Hepatocyte (in vitro differentiated cells): ENCODE measurements around the gene SOX13. TPM values are rescaled to one million over a fixed set of nuclear protein-coding genes. Genes with fewer than 3 reads are reported as not detected.

ENCODE experiments used
- DNase-seq: peaks from one replicate; pipeline ENCODE4 v3.0.0-alpha.2; 2016; ENCODE audit warnings: low spot score
- H2AFZ ChIP-seq: fragments of 200-600 bp; sonication (generic); 2 replicates; pipeline ENCODE4 v1.6.0; 2016; ENCODE audit warnings: antibody characterized with exemption, mild to moderate bottlenecking
- H3K27ac ChIP-seq: fragments of 200-600 bp; sonication (generic); 2 replicates; pipeline ENCODE4 v1.5.1; 2016; ENCODE audit warnings: mild to moderate bottlenecking
- H3K27me3 ChIP-seq: fragments of 200-600 bp; sonication (generic); 2 replicates; pipeline ENCODE4 v1.6.1; 2016
- H3K36me3 ChIP-seq: fragments of 200-600 bp; sonication (generic); replicated peaks from 2 replicates; pipeline ENCODE4 v1.5.1; 2016; ENCODE audit warnings: low read depth; ENCODE audit not compliant: insufficient read depth
- H3K4me1 ChIP-seq: fragments of 200-600 bp; sonication (generic); 2 replicates; pipeline ENCODE4 v1.5.1; 2016; ENCODE audit warnings: mild to moderate bottlenecking, moderate library complexity; ENCODE audit not compliant: insufficient read depth
- H3K4me2 ChIP-seq: fragments of 200-600 bp; sonication (generic); 2 replicates; pipeline ENCODE4 v1.6.0; 2016
- H3K4me3 ChIP-seq: fragments of 200-600 bp; sonication (generic); 2 replicates; pipeline ENCODE4 v1.5.1; 2016; ENCODE audit warnings: mild to moderate bottlenecking
- H3K79me2 ChIP-seq: fragments of 200-600 bp; sonication (generic); 2 replicates; pipeline ENCODE4 v1.6.0; 2017; ENCODE audit warnings: mild to moderate bottlenecking
- H3K9me2 ChIP-seq: fragments of 200-600 bp; sonication (generic); replicated peaks from 2 replicates; pipeline ENCODE4 v1.6.0; 2017; ENCODE audit warnings: mild to moderate bottlenecking; ENCODE audit not compliant: insufficient read depth
- H3K9me3 ChIP-seq: fragments of 200-600 bp; sonication (generic); 2 replicates; pipeline ENCODE4 v1.5.1; 2016; ENCODE audit warnings: low read depth, mild to moderate bottlenecking
- H4K20me1 ChIP-seq: fragments of 200-600 bp; sonication (generic); 2 replicates; pipeline ENCODE4 v1.6.0; 2016; ENCODE audit warnings: mild to moderate bottlenecking; ENCODE audit not compliant: insufficient read depth, poor library complexity, severe bottlenecking
- CTCF ChIP-seq: fragments of 200-600 bp; sonication (generic); IDR thresholded peaks from 2 replicates; pipeline ENCODE4 v1.5.1; 2016; ENCODE audit warnings: antibody characterized with exemption, mild to moderate bottlenecking; ENCODE audit not compliant: poor library complexity
- EZH2 ChIP-seq: fragments of 200-600 bp; sonication (generic); IDR thresholded peaks from 2 replicates; pipeline ENCODE4 v1.6.1; 2016; ENCODE audit warnings: antibody characterized with exemption, mild to moderate bottlenecking, borderline replicate concordance
- EZH2phosphoT487 ChIP-seq: fragments of 200-600 bp; sonication (generic); IDR thresholded peaks from one replicate; pipeline ENCODE4 v1.6.1; 2018; ENCODE audit warnings: antibody characterized with exemption, mild to moderate bottlenecking, low read depth, moderate library complexity; ENCODE audit not compliant: unreplicated experiment, severe bottlenecking
- WGBS: methylation state at CpG from one replicate; pipeline ENCODE4 v1.1.6; 2016; ENCODE audit warnings: low lambda C conversion rate; ENCODE audit errors: missing lambda C conversion rate; 5-methylcytosine and 5-hydroxymethylcytosine counted together
- polyA plus RNA-seq: library from polyadenylated mRNA; unstranded; fragments of >200 nt; fragmentation: Nextera tagmentation; extraction: Ambion mirVana; gene quantifications from 2 replicates; pipeline ENCODE4 v1.2.1, GENCODE V29; 2016
- total RNA-seq: library from RNA; depleted of rRNA; stranded (reverse); fragments of >200 nt; gene quantifications from 2 replicates; pipeline ENCODE4 v1.2.3, GENCODE V29; 2014

The SOX13 gene
- total and polyA plus RNA-seq, 2 experiments from 2014 or later, result 11.9 to 22.3 TPM

GRCh38 chr1:204103431-204103741 is 30.5 kb downstream of the SOX13 start:
- Histone ChIP-seq H3K4me2 (no peak overlapping the region), H3K4me1 (peaks cover 37% of the 10 kb centered on the region)

GRCh38 chr1:204104331-204105130 is 31.6 kb downstream of the SOX13 start:
- Histone ChIP-seq H3K27ac (peak overlapping the region; percentile 33), H3K4me2 (no peak overlapping the region), H3K36me3 (no peaks in the 10 kb centered on the region), H4K20me1 (peaks cover 10% of the 10 kb centered on the region), H3K9me2 (no peaks in the 10 kb centered on the region), H3K4me1 (peaks cover 45% of the 10 kb centered on the region), H3K79me2 (peaks cover 91% of the 10 kb centered on the region), H3K4me3 (no peak overlapping the region), H3K9me3 (no peaks in the 10 kb centered on the region), H2AFZ (no peak overlapping the region), H3K27me3 (no peaks in the 10 kb centered on the region)
- no peak for TF ChIP-seq EZH2
- TF ChIP-seq EZH2phosphoT487, result no peak
- TF ChIP-seq CTCF, result no peak
- no peak for DNase-seq
- 70% methylated on average over 14 of the region's 14 CpGs for WGBS

More at GRCh38 chr1:204103431-204103741, 30.5 kb downstream of the SOX13 start:
- Histone ChIP-seq H3K79me2 (peaks cover 92% of the 10 kb centered on the region), H3K9me3 (no peaks in the 10 kb centered on the region), H3K27me3 (no peaks in the 10 kb centered on the region), H3K4me3 (no peak overlapping the region), H4K20me1 (peaks cover 5% of the 10 kb centered on the region), H3K36me3 (no peaks in the 10 kb centered on the region), H3K9me2 (no peaks in the 10 kb centered on the region), H3K27ac (no peak overlapping the region), H2AFZ (no peak overlapping the region)
- 31% methylated on average over 2 of the region's 2 CpGs for WGBS
- TF ChIP-seq CTCF, result no peak
- TF ChIP-seq EZH2, result no peak
- DNase-seq, result no peak

- Histone ChIP-seq H3K79me2 (peaks cover 91% of the 10 kb centered on the region), H3K36me3 (no peaks in the 10 kb centered on the region), H3K27me3 (no peaks in the 10 kb centered on the region), H3K9me2 (no peaks in the 10 kb centered on the region), H3K4me2 (no peak overlapping the region), H3K4me1 (peaks cover 45% of the 10 kb centered on the region), H3K4me3 (no peak overlapping the region), H3K27ac (no peak overlapping the region), H2AFZ (no peak overlapping the region), H3K9me3 (no peaks in the 10 kb centered on the region), H4K20me1 (peaks cover 10% of the 10 kb centered on the region)
- DNase-seq, result no peak
- WGBS, result 91% methylated on average over 6 of the region's 6 CpGs
- no peak for TF ChIP-seq EZH2
- TF ChIP-seq EZH2phosphoT487, result no peak
- TF ChIP-seq CTCF, result no peak
These were observed 32.2 kb downstream of the SOX13 start for GRCh38 chr1:204105131-204105515.

- H3K27ac ChIP-seq, result no peak overlapping the region
- H3K4me3 ChIP-seq, result no peak overlapping the region
- WGBS, result 100% methylated on average over 1 of the region's 1 CpG
- H4K20me1 ChIP-seq, result peaks cover 10% of the 10 kb centered on the region
- no peak overlapping the region for H3K4me2 ChIP-seq
- no peak for DNase-seq
- peaks cover 37% of the 10 kb centered on the region for H3K4me1 ChIP-seq
- peaks cover 89% of the 10 kb centered on the region for H3K79me2 ChIP-seq
- no peaks in the 10 kb centered on the region for H3K9me3 ChIP-seq
- H3K9me2 ChIP-seq, result no peaks in the 10 kb centered on the region
- H2AFZ ChIP-seq, result no peak overlapping the region
- TF ChIP-seq CTCF (no peak), EZH2 (no peak), EZH2phosphoT487 (no peak)
- H3K36me3 ChIP-seq, result no peaks in the 10 kb centered on the region
- H3K27me3 ChIP-seq, result no peaks in the 10 kb centered on the region
These were observed 33.9 kb downstream of the SOX13 start for GRCh38 chr1:204106825-204107224.
